ENCODE results near the gene TMEM97. TPM values are rescaled to one million over a fixed set of nuclear protein-coding genes. Genes with fewer than 3 reads are reported as not detected.

TMEM97 gene
- total RNA-seq, 1 donor from 2014 or later = 26.9 TPM

DNA sequence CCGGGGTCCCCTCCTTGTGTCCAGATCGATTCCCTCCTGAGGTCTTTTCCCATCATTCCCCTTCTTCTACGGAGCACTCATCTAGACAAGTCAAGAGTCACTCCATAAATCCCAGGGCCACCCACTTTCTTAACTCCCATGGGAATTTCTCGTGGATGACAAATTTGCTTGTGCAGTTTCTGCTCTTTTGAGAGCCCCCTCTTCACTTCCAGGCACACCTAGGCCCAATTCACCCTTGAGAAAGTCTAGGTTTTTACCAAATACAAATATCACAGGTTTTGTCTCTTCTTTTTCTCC is 38.8 kb downstream of the TMEM97 start:
- intact Hi-C loops (cut with micrococcal nuclease) = loop anchor here (1.0 to 5.0 kb wide), 10 partner anchors 13 to 595 kb away; partner anchors contain the start of genes IFT20, SARM1, SPAG5 and TMEM97

DNA sequence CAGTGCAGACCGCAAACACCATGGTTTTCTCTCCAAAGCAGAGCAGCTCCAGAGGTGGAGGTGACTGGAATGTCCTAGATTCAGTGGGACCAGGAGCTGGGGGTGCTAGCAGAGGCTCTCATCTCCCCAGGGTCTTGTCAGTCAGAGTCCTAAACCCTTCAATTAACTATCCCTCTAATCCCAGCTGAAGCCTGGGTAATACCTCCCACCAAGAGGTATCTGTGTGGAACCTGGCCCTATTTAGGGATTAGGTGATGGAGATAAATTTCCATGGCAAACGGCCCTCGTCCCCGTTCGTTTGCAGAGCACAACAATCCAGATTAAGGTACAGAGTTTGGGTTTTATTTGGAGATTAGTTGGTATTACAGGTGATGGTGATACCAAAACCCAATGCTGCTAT is 44.2 kb downstream of the TMEM97 start:
- intact Hi-C loops (cut with micrococcal nuclease) = no loop called here

DNA sequence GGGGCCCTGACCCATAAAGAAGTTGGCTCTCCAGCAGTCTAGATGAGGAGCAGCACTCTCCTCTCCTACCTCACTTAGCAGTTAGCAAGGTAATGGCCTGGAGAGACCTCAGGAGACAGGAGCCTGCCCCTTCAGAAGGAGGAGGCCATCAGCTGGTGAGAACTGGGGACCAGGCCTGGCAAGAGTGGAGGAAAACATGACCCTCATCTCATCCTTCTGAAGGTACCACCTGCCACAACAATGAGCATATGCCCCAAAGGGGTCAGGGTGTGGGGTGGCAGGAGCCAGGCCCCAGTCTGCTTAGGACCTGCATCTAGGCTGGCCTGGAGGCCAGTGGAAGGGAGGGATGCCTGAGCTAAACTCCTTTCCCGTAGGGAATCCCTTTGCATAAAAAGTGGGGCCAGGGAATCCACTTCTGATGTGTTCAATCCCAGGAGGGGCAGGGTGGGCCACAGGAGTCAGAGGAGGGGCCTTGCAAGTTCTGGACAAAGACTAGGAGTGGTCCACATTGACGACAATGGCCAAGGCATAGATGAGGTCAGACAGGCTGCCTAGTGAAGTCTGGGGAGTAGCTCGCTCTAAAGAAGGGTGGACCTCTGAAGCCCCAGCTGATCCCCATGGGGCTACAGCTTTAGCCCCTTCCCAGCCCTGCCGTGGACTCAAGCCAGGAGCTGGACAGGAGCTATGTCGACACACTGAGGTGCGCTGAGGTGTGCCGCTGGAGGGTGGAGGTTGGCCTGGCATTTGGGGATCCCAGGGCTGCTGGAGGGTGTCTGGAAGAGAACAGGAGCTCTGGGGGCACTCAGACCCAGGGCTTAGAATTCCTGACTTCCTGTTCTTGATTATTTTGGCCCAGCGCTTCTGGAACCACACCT is 45.0 kb downstream of the TMEM97 start:
- intact Hi-C loops (cut with micrococcal nuclease) = no loop called here

DNA sequence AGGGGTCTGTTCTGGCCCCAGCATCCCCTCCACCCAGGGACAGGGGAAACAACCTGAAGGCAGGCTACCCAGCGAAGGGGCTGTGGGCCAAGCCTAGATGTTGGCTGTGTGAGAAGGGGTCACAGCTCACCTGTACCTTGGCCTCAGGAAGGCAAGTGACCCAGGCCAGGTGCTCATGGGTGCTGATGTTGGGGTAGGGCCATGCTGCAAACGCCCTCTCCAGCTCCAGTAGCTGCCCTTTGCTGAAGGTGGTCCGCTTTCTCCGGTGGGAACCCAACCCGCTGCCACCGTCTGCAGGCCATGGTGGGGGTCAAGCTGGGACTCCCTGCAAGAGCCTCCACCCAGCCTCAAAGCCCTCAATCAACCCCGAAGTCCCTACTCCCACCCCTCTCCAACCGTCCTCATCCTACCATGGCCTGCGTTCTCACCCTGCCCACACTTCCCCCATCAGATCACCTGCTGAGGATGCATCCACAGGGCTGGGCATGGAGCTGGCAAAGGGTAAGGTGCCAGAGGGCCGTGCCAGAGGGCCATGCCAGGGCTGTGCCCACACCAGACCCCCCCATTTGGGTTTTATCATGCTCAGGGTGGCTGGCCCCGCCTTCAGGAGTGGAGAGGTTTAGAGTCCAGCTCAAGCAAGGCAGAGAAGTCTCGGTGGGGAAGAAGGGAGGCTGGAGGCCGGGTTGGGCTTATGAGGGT is 45.8 kb downstream of the TMEM97 start, which contains the start of gene SEBOX:
SEBOX (minus strand) TSS at position 535 of the 699 bp plus-strand sequence; CDS start at position 487, 48 bp downstream.
- intact Hi-C loops (cut with micrococcal nuclease) = no loop called here

DNA sequence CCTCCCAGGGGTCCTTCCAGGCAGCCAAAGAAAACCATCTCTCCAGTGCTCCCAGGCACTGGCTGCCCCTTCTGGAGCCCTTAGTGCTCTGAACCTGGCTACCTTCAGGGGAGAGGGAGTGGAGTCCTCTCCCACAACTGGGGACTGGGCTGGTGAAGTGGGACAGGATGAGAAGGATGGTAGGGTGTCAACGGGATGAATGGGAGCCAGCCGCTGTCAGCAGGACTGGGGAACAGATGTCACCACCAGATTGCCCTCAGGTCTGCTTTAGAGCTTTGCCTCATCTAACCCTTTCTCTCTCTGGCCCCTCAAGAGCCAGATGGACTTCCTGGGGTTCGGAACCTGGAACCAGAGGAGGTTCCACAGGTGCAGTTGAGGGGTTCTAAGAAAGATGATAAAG is 46.5 kb downstream of the TMEM97 start:
- intact Hi-C loops (cut with micrococcal nuclease) = no loop called here

DNA sequence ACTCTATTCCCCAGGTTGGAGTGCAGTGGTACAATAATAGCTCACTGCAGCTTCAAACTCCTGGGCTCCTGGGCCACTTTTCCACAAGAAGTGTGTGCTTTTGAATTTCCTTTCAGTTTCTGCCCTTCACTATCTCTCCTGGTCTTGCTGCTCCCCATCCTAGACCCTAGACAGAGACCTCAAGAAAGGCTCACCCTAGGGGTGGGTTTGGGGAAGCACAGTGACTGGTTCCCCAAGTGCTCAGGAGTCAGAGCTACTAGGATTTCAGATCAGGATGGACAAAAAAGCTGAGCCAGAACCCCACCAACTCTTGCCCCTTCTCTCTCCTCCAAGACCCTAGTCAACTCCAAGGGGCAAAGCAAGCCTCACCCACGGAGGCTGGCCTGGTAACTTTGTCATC is 47.6 kb downstream of the TMEM97 start:
- intact Hi-C loops (cut with micrococcal nuclease) = no loop called here

DNA sequence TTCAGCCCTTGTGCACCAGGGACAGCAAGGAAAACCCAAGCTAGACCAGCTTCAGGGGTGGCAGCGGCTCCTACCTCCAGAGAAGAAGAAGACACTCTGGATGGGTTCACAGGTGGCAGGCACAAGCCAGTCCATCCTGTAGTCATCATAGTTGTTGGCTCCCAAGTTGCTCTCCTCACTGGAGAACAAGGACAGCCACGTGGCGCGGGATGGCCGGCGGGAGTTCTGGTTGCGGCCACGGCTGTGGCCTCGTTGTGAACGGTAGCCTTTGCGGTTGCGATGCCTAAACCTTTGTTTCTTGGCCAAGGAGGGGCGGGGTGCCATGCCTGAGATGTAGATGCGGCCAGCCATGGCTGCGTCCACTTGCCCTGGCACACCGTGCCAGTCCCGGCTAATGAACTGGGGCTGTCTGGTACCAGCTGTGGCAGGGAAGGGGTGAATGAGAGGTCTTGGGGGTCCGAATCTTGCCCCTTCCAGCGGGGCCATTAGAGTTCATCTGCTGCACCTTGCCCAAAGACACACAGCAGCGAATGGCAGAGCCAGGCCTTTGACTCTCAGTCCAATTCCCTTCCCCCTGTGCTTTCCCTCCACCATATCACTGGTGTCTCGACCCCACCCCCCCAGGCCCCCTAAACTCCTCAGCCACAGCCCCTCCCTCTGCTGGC is 48.8 kb downstream of the TMEM97 start:
- intact Hi-C loops (cut with micrococcal nuclease) = no loop called here

DNA sequence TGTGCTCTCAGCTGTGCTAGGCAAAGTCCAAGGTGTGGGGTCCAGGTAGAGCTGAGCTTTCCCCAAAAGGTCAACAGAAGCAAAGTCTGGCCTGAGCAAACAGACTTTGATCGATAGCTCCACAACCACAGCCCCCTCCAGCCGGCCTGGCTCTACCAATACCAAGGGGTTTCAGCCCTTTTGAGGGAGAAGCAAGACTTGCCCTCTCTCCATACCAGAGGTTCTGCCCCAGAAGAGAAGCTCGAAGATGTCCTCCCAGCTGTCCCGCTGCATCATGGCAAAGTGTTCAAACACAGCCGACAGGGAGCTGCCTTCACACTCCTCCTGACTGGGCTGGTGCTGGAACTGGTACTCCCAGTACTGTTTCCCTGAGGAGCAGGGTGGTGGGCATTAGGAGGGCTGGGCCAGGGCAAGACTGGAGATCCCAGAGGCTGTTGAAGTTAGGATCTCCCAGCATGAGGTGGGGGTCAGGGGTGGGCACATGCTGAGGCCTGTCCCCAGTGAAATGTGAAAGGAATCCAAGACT is 49.4 kb downstream of the TMEM97 start:
- intact Hi-C loops (cut with micrococcal nuclease) = no loop called here

DNA sequence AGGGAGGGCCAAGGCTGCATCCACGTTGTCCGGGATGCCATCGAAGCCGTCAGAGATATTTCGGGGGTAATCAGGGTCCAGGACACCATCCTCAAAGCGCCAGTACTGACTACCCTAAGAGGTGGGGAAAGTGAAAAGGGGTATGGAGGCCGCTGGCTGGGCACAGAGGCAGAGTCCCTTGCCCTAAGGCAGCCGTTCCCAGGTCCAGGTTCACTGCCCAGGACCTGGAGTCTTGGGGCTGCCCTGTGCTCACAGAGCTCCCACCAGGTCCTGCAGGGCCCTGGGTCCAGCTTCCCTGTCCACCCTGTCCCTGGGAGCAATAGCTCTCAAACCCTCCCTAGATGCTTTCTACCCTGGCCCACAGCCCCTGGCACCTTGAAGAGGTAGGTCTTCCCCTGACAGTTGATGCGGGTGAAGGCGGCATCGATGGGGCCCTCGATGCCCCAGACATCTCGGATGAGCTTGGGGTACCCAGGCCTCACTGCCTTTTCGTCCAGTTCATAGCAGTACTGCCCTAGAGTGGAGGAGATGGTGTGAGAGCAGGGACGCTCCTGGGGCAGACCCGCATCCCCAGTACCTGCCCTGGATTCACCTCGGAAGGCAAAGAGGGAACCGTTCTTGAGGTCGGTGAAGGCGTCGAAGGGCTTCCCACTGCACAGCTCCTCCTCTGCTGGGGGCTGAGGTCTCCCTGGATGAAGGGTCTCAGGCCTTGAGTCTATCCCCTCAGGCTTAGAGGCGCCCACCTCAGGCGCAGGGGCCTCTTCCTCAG is 50.1 kb downstream of the TMEM97 start:
- intact Hi-C loops (cut with micrococcal nuclease) = no loop called here

DNA sequence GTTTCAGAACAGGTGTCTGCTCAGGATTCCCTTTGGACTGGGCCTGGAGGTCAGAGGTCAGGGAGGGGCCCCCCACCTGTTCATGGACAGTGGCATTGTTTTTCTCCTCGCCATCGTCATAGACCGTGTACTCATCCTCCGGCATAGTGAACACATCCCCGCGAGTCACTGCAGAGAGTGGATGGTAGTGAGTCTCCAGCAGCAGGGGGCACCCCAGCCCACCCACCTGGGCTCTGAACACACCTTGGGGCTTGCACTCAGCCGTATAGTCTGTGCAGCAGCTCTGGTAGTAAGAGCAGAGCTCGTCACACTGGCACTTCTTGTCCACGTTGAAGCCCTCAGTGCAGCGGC is 50.7 kb downstream of the TMEM97 start:
- intact Hi-C loops (cut with micrococcal nuclease) = loop anchor here (5.0 to 10.0 kb wide), 5 partner anchors 48 to 343 kb away; partner anchors contain the start of genes ALDOC, BLTP2, PIGS and PROCA1

DNA sequence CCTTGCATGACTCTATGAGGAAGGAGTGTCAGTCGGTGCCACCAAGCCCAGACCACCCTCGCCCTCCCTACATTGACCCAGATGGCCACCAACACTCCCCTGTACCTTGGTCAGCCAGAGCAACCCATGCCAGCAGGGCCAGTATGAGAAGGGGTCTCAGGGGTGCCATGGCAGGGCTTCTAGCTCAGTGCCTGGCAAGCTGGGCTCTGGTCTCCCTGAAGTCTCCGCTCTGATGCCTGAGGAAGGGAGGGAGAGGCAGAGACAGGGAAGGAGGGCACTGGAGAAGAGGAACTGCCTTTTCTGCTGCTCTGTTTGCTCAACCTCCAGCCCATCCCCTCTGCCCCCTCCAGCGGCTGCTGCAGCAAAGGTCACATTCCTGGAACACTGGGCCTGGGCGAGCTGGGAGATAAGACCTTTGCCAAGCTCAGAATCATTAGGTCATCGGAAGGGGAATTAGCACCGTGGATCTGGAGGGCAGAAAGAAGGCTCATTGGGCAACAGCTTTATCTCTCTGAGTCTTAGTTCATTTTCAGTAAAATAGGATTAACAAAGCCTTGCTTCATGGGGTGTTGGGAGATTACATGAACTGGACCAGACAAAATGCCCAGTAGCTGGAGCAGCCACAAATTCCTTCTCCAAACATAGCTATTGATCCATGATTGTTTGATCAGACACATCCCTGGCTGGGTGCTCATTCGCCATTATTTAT is 51.2 kb downstream of the TMEM97 start, which contains the start of gene VTN:
VTN (minus strand) TSS at position 273 of the 709 bp plus-strand sequence; CDS start at position 169, 104 bp downstream.
- intact Hi-C loops (cut with micrococcal nuclease) = loop anchor here (5.0 to 10.0 kb wide), 5 partner anchors 47 to 342 kb away; partner anchors contain the start of genes ALDOC, BLTP2, PIGS and PROCA1

DNA sequence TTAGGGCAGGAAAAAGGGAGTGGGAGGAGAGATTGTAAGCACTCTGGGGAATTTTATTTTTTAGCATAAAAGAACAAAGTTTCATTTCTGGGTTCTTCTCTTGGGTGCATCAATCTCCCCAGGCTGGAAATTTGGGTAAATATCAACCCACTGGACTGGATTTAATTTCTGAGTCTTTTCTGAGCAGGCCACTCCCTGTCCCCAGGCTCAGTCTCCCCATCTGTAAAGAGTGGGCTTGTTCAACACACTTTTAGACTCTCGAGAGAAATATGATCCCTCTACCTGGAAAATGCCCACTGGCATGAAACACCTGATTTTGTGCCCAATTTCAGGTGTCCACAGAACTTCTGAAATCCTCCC is 51.7 kb downstream of the TMEM97 start:
- intact Hi-C loops (cut with micrococcal nuclease) = loop anchor here (1.0 to 10.0 kb wide), 10 partner anchors 13 to 342 kb away; partner anchors contain the start of genes ALDOC, BLTP2, IFT20 and PIGS

DNA sequence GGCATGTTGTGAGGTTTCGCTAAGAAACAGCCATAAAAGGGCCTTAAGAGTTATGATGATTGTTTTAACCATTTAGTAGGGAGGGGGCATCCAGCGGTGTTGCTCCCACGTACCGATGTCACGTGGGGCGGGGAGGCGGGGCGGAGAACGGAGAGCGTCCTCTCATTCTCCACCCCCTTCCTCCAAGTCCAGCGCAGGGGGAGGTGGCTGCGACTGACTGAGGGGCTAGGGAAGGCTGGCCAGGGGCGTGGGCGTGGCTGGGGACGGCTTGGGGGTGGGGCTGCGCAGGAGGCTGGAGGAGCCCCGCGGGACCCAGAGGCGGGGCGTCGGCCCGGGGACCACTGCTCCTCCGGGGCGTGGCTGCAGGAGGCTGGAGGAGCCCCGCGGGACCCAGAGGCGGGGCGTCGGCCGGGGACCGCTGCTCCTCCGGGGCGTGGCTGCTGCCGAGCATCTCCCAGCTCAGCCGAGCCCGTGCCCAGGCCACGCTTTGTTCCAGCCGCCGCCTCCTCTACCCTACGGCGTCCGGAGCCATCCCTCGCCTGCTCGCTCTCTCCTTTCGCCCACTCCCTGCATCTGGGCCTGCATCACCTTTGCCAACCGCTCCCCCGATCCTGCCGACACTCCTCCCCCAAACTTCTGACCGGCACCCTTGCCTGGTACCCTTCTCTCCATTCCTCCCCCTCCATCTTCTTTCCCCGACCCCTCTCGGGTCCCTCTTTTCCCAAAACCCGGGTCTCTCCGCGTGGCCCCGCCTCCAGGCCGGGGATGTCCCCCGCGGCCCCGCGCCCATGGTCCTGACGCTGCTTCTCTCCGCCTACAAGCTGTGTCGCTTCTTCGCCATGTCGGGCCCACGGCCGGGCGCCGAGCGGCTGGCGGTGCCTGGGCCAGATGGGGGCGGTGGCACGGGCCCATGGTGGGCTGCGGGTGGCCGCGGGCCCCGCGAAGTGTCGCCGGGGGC is 52.5 kb downstream of the TMEM97 start, which contains the start of gene SARM1:
SARM1 (plus strand) TSS at position 450 of the 958 bp plus-strand sequence; CDS start at position 789, 339 bp downstream.
- intact Hi-C loops (cut with micrococcal nuclease) = loop anchor here (1.0 to 10.0 kb wide), 10 partner anchors 13 to 341 kb away; partner anchors contain the start of genes ALDOC, BLTP2, IFT20 and PIGS

DNA sequence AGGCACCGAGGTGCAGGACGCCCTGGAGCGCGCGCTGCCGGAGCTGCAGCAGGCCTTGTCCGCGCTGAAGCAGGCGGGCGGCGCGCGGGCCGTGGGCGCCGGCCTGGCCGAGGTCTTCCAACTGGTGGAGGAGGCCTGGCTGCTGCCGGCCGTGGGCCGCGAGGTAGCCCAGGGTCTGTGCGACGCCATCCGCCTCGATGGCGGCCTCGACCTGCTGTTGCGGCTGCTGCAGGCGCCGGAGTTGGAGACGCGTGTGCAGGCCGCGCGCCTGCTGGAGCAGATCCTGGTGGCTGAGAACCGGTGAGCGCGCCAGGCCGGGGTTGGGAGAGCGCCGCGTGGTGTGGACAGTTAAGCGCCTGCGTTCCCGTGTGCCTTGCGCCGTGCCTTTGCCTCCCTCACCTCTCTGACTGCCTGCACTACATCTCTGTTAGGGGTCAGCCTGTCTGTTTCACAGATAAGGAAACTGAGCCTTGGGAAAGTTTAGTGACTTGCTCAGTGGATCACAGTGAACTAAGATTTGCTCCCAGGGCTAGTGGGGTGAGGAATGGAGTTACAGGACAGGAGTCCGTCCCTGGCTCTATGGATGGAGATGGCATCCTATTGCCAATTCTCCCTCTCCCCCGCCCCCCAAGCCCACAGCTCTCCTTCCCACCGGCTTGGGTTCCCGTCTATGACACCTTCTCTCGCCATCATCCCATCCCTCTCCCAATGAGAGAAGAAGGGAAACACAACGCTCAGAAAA is 53.4 kb downstream of the TMEM97 start:
- intact Hi-C loops (cut with micrococcal nuclease) = loop anchor here (5.0 to 10.0 kb wide), 5 partner anchors 45 to 340 kb away; partner anchors contain the start of genes ALDOC, BLTP2, PIGS and PROCA1

DNA sequence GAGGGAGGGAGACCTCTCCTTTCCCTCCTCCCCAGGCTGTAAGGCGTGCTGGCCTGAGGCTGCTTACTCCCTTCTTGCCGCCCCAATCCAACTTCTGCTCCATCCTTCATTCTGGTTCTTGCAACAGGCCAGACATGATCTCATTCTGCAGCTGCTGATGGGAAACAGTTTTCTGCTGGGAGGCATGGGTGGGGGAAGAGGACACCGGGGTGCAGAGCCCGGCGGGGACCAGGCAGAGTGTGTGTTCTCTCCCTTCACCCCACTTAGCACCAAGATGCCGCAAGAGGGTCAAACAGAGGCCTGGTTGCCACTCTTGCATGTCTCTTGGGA is 53.9 kb downstream of the TMEM97 start:
- intact Hi-C loops (cut with micrococcal nuclease) = loop anchor here (5.0 to 10.0 kb wide), 5 partner anchors 44 to 339 kb away; partner anchors contain the start of genes ALDOC, BLTP2, PIGS and PROCA1

All from T-helper 1 cell treated with Interleukin-12 subunit alpha and Interleukin-12 subunit beta and Interleukin-4 antibody, amounts not matched to agents 30 ng/mL and 1 ng/mL, for 36 hours (primary cell).